Muscle of arm (tissue), 12 donors: ENCODE data around the gene VPS37C. TPM values are rescaled to one million over a fixed set of nuclear protein-coding genes. Genes with fewer than 3 reads are reported as not detected.

ENCODE experiments used
- polyA plus RNA-seq, 12 donors: library from polyadenylated mRNA; unstranded; fragments of 120-200 nt; gene quantifications; one replicate each; pipeline ENCODE4 v1.2.1, GENCODE V29; 2013; ENCODE audit not compliant: insufficient read length in 12 of 12

Gene VPS37C
- polyA plus RNA-seq, 12 donors: 13.3 to 21.1 (median 15.7) TPM; not detected in 1

Other genes starting within 250 kb of the VPS37C start
- gene TMEM109, start 247.3 kb downstream of the VPS37C start, polyA plus RNA-seq: 100 to 1,000 TPM in 5 of 12 donors, 10 to 100 TPM in 6, not detected in 1; 80.2 to 123 (median 97.2) TPM
- gene TMEM132A, start 237.0 kb downstream of the VPS37C start, polyA plus RNA-seq: 10 to 100 TPM in 11 of 12 donors, not detected in 1; 21.7 to 52.2 (median 35.2) TPM
- gene SLC15A3, start 209.2 kb downstream of the VPS37C start, polyA plus RNA-seq: 10 to 100 TPM in 11 of 12 donors, not detected in 1; 14.1 to 49.0 (median 21.4) TPM
- 1 to 10 TPM in 2 of 12 donors, under 1 TPM in 8, not detected in 2; 0.33 to 2.1 (median 0.81) TPM for gene CD6, start 189.7 kb downstream of the VPS37C start, polyA plus RNA-seq
- 1 to 10 TPM in 1 of 12 donors, under 1 TPM in 7, not detected in 4; 0.05 to 1.7 (median 0.11) TPM for gene CD5, start 58.9 kb downstream of the VPS37C start, polyA plus RNA-seq
- 1 to 10 TPM in 1 of 12 donors, under 1 TPM in 7, not detected in 4; 0.12 to 1.4 (median 0.37) TPM for gene PGA3, start 42.1 kb upstream of the VPS37C start, polyA plus RNA-seq
- 1 to 10 TPM in 5 of 12 donors, under 1 TPM in 5, not detected in 2; 0.22 to 2.6 (median 1.2) TPM for gene PGA4, start 60.9 kb upstream of the VPS37C start, polyA plus RNA-seq
- gene PGA5, start 79.7 kb upstream of the VPS37C start, polyA plus RNA-seq: 1 to 10 TPM in 6 of 12 donors, under 1 TPM in 4, not detected in 2; 0.32 to 1.9 (median 1.1) TPM
- 1 to 10 TPM in 10 of 12 donors, not detected in 2; 3.5 to 9.0 (median 5.2) TPM for gene VWCE, start 133.9 kb upstream of the VPS37C start, polyA plus RNA-seq
- gene DDB1, start 171.7 kb upstream of the VPS37C start, polyA plus RNA-seq: 100 to 1,000 TPM; 158 to 355 (median 188) TPM
- 10 to 100 TPM in 11 of 12 donors, not detected in 1; 12.4 to 43.6 (median 18.2) TPM for gene TKFC, start 171.8 kb upstream of the VPS37C start, polyA plus RNA-seq
- 10 to 100 TPM in 11 of 12 donors, not detected in 1; 13.4 to 37.7 (median 17.1) TPM for gene CYB561A3, start 200.5 kb upstream of the VPS37C start, polyA plus RNA-seq
- 10 to 100 TPM in 11 of 12 donors, not detected in 1; 13.8 to 75.4 (median 23.4) TPM for gene TMEM138, start 200.9 kb upstream of the VPS37C start, polyA plus RNA-seq
- 10 to 100 TPM in 11 of 12 donors, not detected in 1; 11.6 to 21.2 (median 16.0) TPM for gene TMEM216, start 231.2 kb upstream of the VPS37C start, polyA plus RNA-seq